Measurements from ENCODE around the gene AKAP10.
"Not testable (repeated sequence)": the region's sequence is repeated elsewhere in the genome, so short reads cannot be mapped to it uniquely, and the experiment has no call there.

DNA sequence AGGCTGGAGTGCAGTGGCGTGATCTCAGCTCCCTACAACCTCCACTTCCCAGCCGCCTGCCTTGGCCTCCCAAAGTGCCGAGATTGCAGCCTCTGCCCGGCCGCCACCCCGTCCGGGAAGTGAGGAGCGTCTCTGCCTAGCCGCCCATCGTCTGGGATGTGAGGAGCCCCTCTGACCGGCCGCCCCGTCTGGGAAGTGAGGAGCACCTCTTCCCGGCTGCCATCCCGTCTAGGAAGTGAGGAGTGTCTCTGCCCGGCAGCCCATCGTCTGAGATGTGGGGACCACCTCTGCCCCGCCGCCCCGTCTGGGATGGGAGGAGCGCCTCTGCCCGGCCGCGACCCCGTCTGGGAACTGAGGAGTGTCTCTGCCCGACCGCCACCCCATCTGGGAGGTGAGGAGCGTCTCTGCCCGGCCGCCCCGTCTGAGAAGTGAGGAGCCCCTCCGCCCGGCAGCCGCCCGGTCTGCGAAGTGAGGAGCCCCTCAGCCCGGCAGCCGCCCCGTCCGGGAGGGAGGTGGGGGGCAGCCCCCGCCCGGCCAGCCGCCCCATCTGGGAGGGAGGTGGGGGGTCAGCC, 26.9 kb downstream of the AKAP10 start:
- TF ChIP-seq, protein P1, sequence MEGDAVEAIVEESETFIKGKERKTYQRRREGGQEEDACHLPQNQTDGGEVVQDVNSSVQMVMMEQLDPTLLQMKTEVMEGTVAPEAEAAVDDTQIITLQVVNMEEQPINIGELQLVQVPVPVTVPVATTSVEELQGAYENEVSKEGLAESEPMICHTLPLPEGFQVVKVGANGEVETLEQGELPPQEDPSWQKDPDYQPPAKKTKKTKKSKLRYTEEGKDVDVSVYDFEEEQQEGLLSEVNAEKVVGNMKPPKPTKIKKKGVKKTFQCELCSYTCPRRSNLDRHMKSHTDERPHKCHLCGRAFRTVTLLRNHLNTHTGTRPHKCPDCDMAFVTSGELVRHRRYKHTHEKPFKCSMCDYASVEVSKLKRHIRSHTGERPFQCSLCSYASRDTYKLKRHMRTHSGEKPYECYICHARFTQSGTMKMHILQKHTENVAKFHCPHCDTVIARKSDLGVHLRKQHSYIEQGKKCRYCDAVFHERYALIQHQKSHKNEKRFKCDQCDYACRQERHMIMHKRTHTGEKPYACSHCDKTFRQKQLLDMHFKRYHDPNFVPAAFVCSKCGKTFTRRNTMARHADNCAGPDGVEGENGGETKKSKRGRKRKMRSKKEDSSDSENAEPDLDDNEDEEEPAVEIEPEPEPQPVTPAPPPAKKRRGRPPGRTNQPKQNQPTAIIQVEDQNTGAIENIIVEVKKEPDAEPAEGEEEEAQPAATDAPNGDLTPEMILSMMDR (IDR thresholded peaks at IDR 0.05): not testable (repeated sequence)
- not testable (repeated sequence) for TF ChIP-seq POLR2A (IDR thresholded peaks at IDR 0.05)
